T-helper 17 cell (primary cell): ENCODE measurements around the gene ABCF1. TPM values are rescaled to one million over a fixed set of nuclear protein-coding genes. Genes with fewer than 3 reads are reported as not detected.

Experiments
- ATAC-seq: fragments of 150-1000 bp; cut with Tn5 transposase; 2 replicates; pipeline ENCODE4 v1.10.0; 2021; ENCODE audit warnings: mild to moderate bottlenecking, moderate library complexity
- DNase-seq, 3 donors: peaks; one replicate each; pipeline versions ENCODE4 v3.0.0 to v3.0.0-alpha.2; 2020 to 2021
- H3K9me3 ChIP-seq: one replicate; pipeline ENCODE4 v1.7.0; 2013; ENCODE audit warnings: low read length, mild to moderate bottlenecking; ENCODE audit not compliant: control insufficient read depth, poor library complexity, severe bottlenecking
- H3K27ac Mint-ChIP-seq: one replicate; pipeline ENCODE4 v1.8.0; 2022; ENCODE audit warnings: mild to moderate bottlenecking, moderate library complexity, mixed read lengths
- H3K27me3 Mint-ChIP-seq: one replicate; pipeline ENCODE4 v1.8.0; 2022; ENCODE audit warnings: mixed read lengths
- H3K36me3 Mint-ChIP-seq: one replicate; pipeline ENCODE4 v1.8.0; 2022; ENCODE audit warnings: low read depth, mixed read lengths
- H3K4me1 Mint-ChIP-seq: one replicate; pipeline ENCODE4 v1.8.0; 2022; ENCODE audit warnings: mild to moderate bottlenecking, mixed read lengths
- H3K4me3 Mint-ChIP-seq: one replicate; pipeline ENCODE4 v1.8.0; 2022; ENCODE audit warnings: mild to moderate bottlenecking, moderate library complexity, mixed read lengths
- total RNA-seq, 4 donors: library from RNA in 2 of 4; stranded (reverse) in 2 of 4; gene quantifications; one replicate each; pipeline ENCODE4 v1.2.3 and lab custom pipeline; 2022 to 2026

ABCF1 gene
- total RNA-seq, 2 donors from 2014 or later = 97.4 to 106 TPM

GRCh38 chr6:30614044-30614842 is 43.0 kb downstream of the ABCF1 start:
- peaks cover 17% of the 10 kb centered on the region for H3K36me3 Mint-ChIP-seq
- peak overlapping the region; percentile 89 for H3K4me3 Mint-ChIP-seq
- DNase-seq (no peak), ATAC-seq (no peak)
- H3K27me3 Mint-ChIP-seq = no peaks in the 10 kb centered on the region
- H3K27ac Mint-ChIP-seq = peak overlapping the region; percentile 97
- no peaks in the 10 kb centered on the region for H3K9me3 ChIP-seq
- H3K4me1 Mint-ChIP-seq = peaks cover 55% of the 10 kb centered on the region

DNA sequence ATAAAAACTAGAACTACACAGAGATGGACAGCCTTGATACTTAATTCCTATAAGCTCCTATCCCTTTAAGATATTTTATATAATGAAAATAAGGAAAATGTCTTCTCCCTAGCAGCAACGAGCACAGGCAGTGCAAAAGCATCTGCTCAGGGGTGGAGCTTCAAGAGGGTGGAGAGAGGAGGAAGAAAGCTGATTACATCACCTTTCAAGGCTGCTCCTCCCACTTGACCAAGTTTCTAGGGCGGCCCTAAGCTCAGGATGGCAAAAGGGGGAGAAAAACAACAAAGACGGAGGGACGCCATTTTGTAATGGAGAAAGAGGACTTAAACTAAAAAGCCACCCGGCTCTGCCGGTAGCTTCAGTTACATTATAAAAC is 43.6 kb downstream of the ABCF1 start:
- H3K36me3 Mint-ChIP-seq = peaks cover 17% of the 10 kb centered on the region
- peak; percentile 65 for ATAC-seq
- peaks cover 49% of the 10 kb centered on the region for H3K4me1 Mint-ChIP-seq
- DNase-seq = peak; percentile 60 to 75 (median 72)
- H3K9me3 ChIP-seq = no peaks in the 10 kb centered on the region
- no peaks in the 10 kb centered on the region for H3K27me3 Mint-ChIP-seq
- H3K4me3 Mint-ChIP-seq = peak overlapping the region; percentile 89
- peak overlapping the region; percentile 97 for H3K27ac Mint-ChIP-seq

DNA sequence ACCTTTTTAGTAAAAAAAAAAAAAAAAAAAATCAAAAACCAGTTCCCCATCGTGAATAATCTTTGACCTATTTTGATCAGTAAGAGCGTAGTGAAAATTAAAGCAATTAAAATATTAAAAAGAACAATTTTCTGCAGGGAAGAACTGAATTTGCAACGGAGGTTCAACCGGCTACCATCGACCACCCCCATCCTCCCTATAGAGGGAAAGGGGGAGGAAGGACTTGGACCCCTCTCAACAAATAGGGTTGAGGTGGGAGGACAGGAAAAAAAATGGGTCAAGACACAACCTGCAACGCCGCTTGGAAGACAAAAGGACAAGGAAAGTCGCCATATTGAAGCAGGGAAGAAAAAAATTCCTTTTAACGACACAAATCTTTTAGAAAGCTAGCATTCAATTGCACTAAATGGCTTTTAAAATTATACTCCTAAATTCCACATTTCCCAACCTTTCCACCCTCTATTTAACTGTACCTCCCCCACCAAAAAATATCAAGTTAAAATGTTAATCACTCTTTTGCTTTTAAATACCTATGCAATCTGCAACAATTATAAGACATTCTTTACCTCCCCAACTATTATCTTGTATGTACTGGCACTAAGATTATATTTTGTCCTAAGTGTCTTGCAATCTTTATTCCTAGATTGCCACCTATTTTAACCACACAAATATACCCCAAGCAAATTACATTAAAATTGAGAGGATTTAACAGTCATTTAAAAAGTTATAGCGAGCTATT is 44.1 kb downstream of the ABCF1 start:
- Mint-ChIP-seq H3K4me1 (peaks cover 47% of the 10 kb centered on the region), H3K27ac (peak overlapping the region; percentile 97), H3K27me3 (no peaks in the 10 kb centered on the region), H3K36me3 (peaks cover 17% of the 10 kb centered on the region), H3K4me3 (peak overlapping the region; percentile 89)
- peak in 1 of 3 donors; percentile 19 for DNase-seq
- no peak for ATAC-seq
- no peaks in the 10 kb centered on the region for H3K9me3 ChIP-seq

GRCh38 chr6:30615958-30616810 is 44.9 kb downstream of the ABCF1 start:
- peaks cover 17% of the 10 kb centered on the region for H3K36me3 Mint-ChIP-seq
- no peaks in the 10 kb centered on the region for H3K27me3 Mint-ChIP-seq

DNA sequence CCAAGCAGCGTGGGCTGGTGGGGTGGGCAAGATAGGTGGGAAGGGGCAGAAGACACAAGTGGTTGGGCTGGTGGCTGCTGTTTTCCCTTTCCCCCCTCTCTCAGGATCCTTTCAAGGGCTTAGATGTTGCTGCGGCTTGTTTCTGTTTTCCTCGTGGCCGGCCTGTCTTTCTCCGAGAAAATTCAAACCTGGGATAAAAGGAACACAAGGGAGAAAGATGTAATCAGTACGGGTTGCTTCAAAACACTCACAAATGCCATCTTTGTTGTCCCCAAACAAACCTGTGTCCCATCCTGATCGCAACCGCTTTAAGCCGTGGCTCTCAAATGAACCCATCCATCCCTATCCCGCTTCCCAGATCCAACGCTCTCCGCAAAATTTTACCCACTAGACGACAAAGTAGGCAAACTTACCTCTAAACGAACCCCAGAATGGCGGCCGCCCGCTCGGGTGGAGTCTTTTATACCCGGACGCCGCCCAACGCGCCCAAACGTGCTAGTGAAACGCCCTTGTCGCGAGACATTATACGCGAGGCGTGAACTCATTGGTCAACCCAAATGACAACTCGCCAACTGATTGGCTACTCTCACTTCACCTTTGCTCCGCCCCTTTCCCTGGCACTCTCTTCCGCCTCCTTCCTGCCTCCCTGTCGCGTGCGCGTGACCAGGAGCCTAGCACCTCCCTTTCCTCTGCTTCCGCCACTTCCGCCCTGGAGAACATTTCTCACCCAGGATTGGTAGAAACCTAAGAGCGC is 45.7 kb downstream of the ABCF1 start, which contains the start of gene PPP1R10:
TSS of gene PPP1R10 (minus strand) at position 433 of the 754 bp plus-strand sequence. CDS start 7,299 bp downstream, outside the sequence.
- ATAC-seq (peak; percentile 81), DNase-seq (peak; percentile 92 to 97 (median 93))
- H3K36me3 Mint-ChIP-seq = peaks cover 17% of the 10 kb centered on the region
- H3K27me3 Mint-ChIP-seq = no peaks in the 10 kb centered on the region
- peak within 1 kb of the TSS; percentile 97 for H3K27ac Mint-ChIP-seq
- H3K9me3 ChIP-seq = no peaks in the 10 kb centered on the region
- peak within 1 kb of the TSS; percentile 89 for H3K4me3 Mint-ChIP-seq
- H3K4me1 Mint-ChIP-seq = peaks cover 33% of the 10 kb centered on the region

More at GRCh38 chr6:30615958-30616810, 44.9 kb downstream of the ABCF1 start:
- H3K9me3 ChIP-seq = no peaks in the 10 kb centered on the region
- ATAC-seq (no peak), DNase-seq (peak in 1 of 3 donors; percentile 24)
- Mint-ChIP-seq H3K4me3 (peak overlapping the region; percentile 89), H3K27ac (peak overlapping the region; percentile 97), H3K4me1 (peaks cover 41% of the 10 kb centered on the region)

DNA sequence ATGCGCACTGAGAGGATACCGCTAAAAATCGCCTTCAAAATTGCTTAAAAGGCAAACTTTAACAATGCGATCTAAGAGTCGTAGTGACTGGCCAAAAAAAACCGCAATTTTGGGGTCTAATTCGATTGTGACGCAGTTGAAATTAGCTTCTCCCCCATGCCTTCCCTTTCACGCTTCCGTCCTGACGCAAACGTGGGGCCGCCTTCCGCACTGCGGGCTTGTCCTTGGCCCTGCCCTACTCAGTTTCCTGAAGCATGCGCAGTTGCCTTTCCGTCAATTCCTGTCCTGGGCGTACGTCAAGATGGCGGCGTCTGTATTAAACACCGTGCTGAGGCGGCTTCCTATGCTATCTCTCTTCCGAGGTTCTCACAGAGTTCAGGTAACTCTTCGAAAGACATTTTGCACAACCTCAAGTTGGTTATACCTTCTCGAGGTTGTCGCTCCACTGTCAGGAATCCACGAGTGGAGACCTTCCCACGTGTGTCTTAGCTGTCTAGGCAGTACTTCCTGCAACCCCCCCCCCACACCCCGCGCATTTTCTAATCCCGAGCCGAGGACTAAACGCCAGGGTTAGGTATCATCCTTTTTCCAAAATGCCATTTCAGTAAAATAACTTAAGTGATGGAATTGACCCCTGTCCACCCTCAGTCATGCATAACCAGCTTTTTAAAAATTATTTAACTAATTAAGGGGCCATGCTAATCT is 46.5 kb downstream of the ABCF1 start, which contains the start of gene MRPS18B:
TSS of gene MRPS18B (plus strand) at position 276 of the 705 bp plus-strand sequence. CDS start at position 302, 26 bp downstream.
- Mint-ChIP-seq H3K4me3 (peak within 1 kb of the TSS; percentile 89), H3K36me3 (peaks cover 17% of the 10 kb centered on the region), H3K27me3 (no peaks in the 10 kb centered on the region), H3K4me1 (peaks cover 31% of the 10 kb centered on the region), H3K27ac (peak within 1 kb of the TSS; percentile 97)
- ATAC-seq = peak; percentile 78
- peak; percentile 91 to 96 (median 94) for DNase-seq
- no peaks in the 10 kb centered on the region for H3K9me3 ChIP-seq

DNA sequence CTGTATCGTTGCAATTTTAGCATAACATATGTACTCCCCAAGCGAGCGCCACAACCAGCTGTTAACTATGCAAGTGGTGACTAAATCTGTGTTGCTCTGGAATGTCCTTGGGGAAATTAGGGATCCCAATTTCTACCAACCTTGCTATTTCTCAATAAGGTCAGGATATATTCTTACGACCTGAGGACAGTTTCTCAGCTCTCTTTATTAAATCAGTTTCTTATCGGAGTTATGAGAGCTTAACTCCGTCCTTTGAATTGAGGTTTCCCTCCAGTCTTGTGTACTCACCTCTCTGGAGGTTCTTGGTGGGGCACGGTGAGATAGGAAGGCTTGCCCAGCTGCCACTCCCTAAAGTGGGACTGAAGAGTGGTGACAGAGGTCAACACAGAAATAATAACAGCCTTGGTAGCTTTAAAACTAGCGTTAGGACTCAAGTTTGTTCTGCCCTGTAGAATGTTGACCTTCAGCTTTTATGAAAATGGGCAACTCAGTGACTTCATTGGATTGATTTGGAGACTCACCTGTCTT is 47.1 kb downstream of the ABCF1 start:
- ATAC-seq (no peak), DNase-seq (no peak)
- Mint-ChIP-seq H3K27ac (peak overlapping the region; percentile 97), H3K27me3 (no peaks in the 10 kb centered on the region), H3K4me3 (peak overlapping the region; percentile 89), H3K36me3 (peaks cover 17% of the 10 kb centered on the region), H3K4me1 (peaks cover 27% of the 10 kb centered on the region)
- no peaks in the 10 kb centered on the region for H3K9me3 ChIP-seq

- ATAC-seq (no peak), DNase-seq (no peak)
- H3K36me3 Mint-ChIP-seq = peaks cover 14% of the 10 kb centered on the region
- H3K27ac Mint-ChIP-seq = peak overlapping the region; percentile 97
- H3K9me3 ChIP-seq = no peaks in the 10 kb centered on the region
- H3K27me3 Mint-ChIP-seq = no peaks in the 10 kb centered on the region
- peak overlapping the region; percentile 89 for H3K4me3 Mint-ChIP-seq
- peaks cover 19% of the 10 kb centered on the region for H3K4me1 Mint-ChIP-seq
Measured at GRCh38 chr6:30619561-30619960, 48.3 kb downstream of the ABCF1 start.

GRCh38 chr6:30625511-30625910 is 54.3 kb downstream of the ABCF1 start:
- ATAC-seq = no peak
- Mint-ChIP-seq H3K36me3 (peaks cover 4% of the 10 kb centered on the region), H3K27ac (no peak overlapping the region), H3K4me3 (peak overlapping the region; percentile 92), H3K4me1 (peaks cover 11% of the 10 kb centered on the region), H3K27me3 (no peaks in the 10 kb centered on the region)
- no peaks in the 10 kb centered on the region for H3K9me3 ChIP-seq
- DNase-seq = no peak

DNA sequence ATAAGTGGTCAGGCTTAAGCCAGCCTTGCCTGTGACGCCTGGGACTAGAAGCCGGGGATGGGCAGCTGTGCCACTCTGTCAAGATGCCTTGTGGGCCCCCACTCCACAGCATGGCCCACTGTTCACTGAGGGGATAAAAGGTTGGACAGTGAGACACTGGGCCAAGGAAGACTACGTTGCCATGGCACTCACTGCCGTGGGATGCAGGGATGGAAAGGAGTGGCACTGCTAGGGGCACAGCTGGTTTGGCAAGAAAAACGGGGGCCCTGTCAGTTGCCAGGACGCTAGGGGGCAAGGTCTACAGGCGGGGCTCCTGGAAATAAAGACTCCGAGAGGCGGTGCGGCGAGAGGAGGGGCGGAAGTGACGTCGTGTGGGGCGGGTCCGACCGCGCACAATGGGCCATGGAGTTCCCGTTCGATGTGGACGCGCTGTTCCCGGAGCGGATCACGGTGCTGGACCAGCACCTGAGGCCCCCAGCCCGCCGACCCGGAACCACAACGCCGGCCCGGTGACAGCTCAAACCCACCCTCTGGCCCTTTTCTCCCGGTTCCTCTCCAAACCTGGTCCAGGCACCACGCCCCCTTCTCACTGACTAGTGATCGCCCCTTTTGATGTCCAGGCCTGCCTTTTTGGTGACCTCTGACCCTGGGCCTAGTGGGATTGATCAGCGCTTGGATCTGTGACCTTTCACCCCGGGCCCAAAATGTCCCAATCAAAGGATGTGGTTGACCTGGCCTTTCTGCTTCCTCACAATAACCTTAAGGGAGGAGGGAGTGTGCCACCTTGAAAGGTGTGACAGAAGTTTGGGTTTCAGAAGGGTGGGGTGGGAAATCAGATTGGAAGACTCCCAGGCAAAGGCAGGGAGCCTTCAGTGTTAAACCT is 55.5 kb downstream of the ABCF1 start, which contains the start of gene ATAT1:
TSS of gene ATAT1 (plus strand) at position 391 of the 883 bp plus-strand sequence.
- ATAC-seq = peak; percentile 100
- peak within 1 kb of the TSS; percentile 92 for H3K4me3 Mint-ChIP-seq
- peak; percentile 81 to 85 (median 83) for DNase-seq
- H3K27ac Mint-ChIP-seq = peak within 1 kb of the TSS; percentile 94
- H3K4me1 Mint-ChIP-seq = peaks cover 17% of the 10 kb centered on the region
- H3K9me3 ChIP-seq = no peaks in the 10 kb centered on the region
- no peaks in the 10 kb centered on the region for H3K27me3 Mint-ChIP-seq
- H3K36me3 Mint-ChIP-seq = peaks cover 6% of the 10 kb centered on the region

- Mint-ChIP-seq H3K4me1 (peaks cover 9% of the 10 kb centered on the region), H3K36me3 (peaks cover 9% of the 10 kb centered on the region), H3K27me3 (no peaks in the 10 kb centered on the region), H3K27ac (no peak overlapping the region), H3K4me3 (no peak overlapping the region)
- no peak for ATAC-seq
- no peaks in the 10 kb centered on the region for H3K9me3 ChIP-seq
- DNase-seq = no peak
Measured at GRCh38 chr6:30635834-30636233, 64.6 kb downstream of the ABCF1 start.
